ENCODE results near the gene ANKRD44.

Gene ANKRD44

GRCh38 chr2:197265036-197265435 lies 45.5 kb downstream of the ANKRD44 start:
- no peak for DNase-seq (ENCODE audit: low read depth)
- H3K4me3 ChIP-seq (ENCODE audit: low read depth, low read length) = no peak overlapping the region
- TF ChIP-seq CTCF (IDR thresholded peaks at IDR 0.05; ENCODE audit: control insufficient read depth, extremely low read depth, insufficient read depth) = no peak

GRCh38 chr2:197264332-197264731 lies 46.2 kb downstream of the ANKRD44 start:
- no peak overlapping the region for H3K4me3 ChIP-seq (ENCODE audit: low read depth, low read length)
- DNase-seq (ENCODE audit: low read depth) = no peak
- TF ChIP-seq CTCF (IDR thresholded peaks at IDR 0.05; ENCODE audit: control insufficient read depth, extremely low read depth, insufficient read depth) = no peak

GRCh38 chr2:197263077-197263476 lies 47.5 kb downstream of the ANKRD44 start:
- DNase-seq (ENCODE audit: low read depth) = no peak
- no peak for TF ChIP-seq CTCF (IDR thresholded peaks at IDR 0.05; ENCODE audit: control insufficient read depth, extremely low read depth, insufficient read depth)
- H3K4me3 ChIP-seq (ENCODE audit: low read depth, low read length) = no peak overlapping the region

GRCh38 chr2:197261808-197262226 lies 48.8 kb downstream of the ANKRD44 start:
- H3K4me3 ChIP-seq (ENCODE audit: low read depth, low read length) = no peak overlapping the region
- no peak for TF ChIP-seq CTCF (IDR thresholded peaks at IDR 0.05; ENCODE audit: control insufficient read depth, extremely low read depth, insufficient read depth)
- peak; percentile 22 for DNase-seq (ENCODE audit: low read depth)

- DNase-seq (ENCODE audit: low read depth) = no peak
- no peak for TF ChIP-seq CTCF (IDR thresholded peaks at IDR 0.05; ENCODE audit: control insufficient read depth, extremely low read depth, insufficient read depth)
- no peak overlapping the region for H3K4me3 ChIP-seq (ENCODE audit: low read depth, low read length)
These were observed 51.0 kb downstream of the ANKRD44 start for GRCh38 chr2:197259470-197259999.

GRCh38 chr2:197258580-197258979 lies 52.0 kb downstream of the ANKRD44 start:
- H3K4me3 ChIP-seq (ENCODE audit: low read depth, low read length) = no peak overlapping the region
- no peak for DNase-seq (ENCODE audit: low read depth)
- no peak for TF ChIP-seq CTCF (IDR thresholded peaks at IDR 0.05; ENCODE audit: control insufficient read depth, extremely low read depth, insufficient read depth)

GRCh38 chr2:197256547-197257170 lies 53.9 kb downstream of the ANKRD44 start:
- no peak for DNase-seq (ENCODE audit: low read depth)
- H3K4me3 ChIP-seq (ENCODE audit: low read depth, low read length) = no peak overlapping the region
- TF ChIP-seq CTCF (IDR thresholded peaks at IDR 0.05; ENCODE audit: control insufficient read depth, extremely low read depth, insufficient read depth) = no peak
